ENCODE data around the gene ZFYVE28.

ZFYVE28 gene

GRCh38 chr4:2266821-2267220, 151.6 kb downstream of the ZFYVE28 start:
- in situ Hi-C loops (cut with HindIII; ENCODE audit: low sequenced_read_pairs), result no loop called here
- DNase-seq (ENCODE audit: low read depth, low spot score), result no peak
- H3K4me3 ChIP-seq (ENCODE audit: low read depth, low read length), result no peak overlapping the region
- TF ChIP-seq CTCF (IDR thresholded peaks at IDR 0.05; ENCODE audit: low read depth, low read length), result no peak

- in situ Hi-C loops (cut with HindIII; ENCODE audit: low sequenced_read_pairs), result no loop called here
- no peak for DNase-seq (ENCODE audit: low read depth, low spot score)
- no peak for TF ChIP-seq CTCF (IDR thresholded peaks at IDR 0.05; ENCODE audit: low read depth, low read length)
- H3K4me3 ChIP-seq (ENCODE audit: low read depth, low read length), result no peak overlapping the region
Measured at GRCh38 chr4:2266181-2266580, 152.3 kb downstream of the ZFYVE28 start.

- in situ Hi-C loops (cut with HindIII; ENCODE audit: low sequenced_read_pairs), result no loop called here
- no peak for TF ChIP-seq CTCF (IDR thresholded peaks at IDR 0.05; ENCODE audit: low read depth, low read length)
- H3K4me3 ChIP-seq (ENCODE audit: low read depth, low read length), result no peak overlapping the region
- DNase-seq (ENCODE audit: low read depth, low spot score), result no peak
Measured at GRCh38 chr4:2265113-2266110, 153.0 kb downstream of the ZFYVE28 start.

GRCh38 chr4:2264481-2265041, 153.9 kb downstream of the ZFYVE28 start:
- in situ Hi-C loops (cut with HindIII; ENCODE audit: low sequenced_read_pairs), result no loop called here
- no peak overlapping the region for H3K4me3 ChIP-seq (ENCODE audit: low read depth, low read length)
- TF ChIP-seq CTCF (IDR thresholded peaks at IDR 0.05; ENCODE audit: low read depth, low read length), result no peak
- DNase-seq (ENCODE audit: low read depth, low spot score), result no peak

GRCh38 chr4:2263926-2264321, 154.5 kb downstream of the ZFYVE28 start:
- TF ChIP-seq CTCF (IDR thresholded peaks at IDR 0.05; ENCODE audit: low read depth, low read length), result no peak
- in situ Hi-C loops (cut with HindIII; ENCODE audit: low sequenced_read_pairs), result no loop called here
- DNase-seq (ENCODE audit: low read depth, low spot score), result no peak
- no peak overlapping the region for H3K4me3 ChIP-seq (ENCODE audit: low read depth, low read length)

- in situ Hi-C loops (cut with HindIII; ENCODE audit: low sequenced_read_pairs), result no loop called here
- DNase-seq (ENCODE audit: low read depth, low spot score), result no peak
- no peak for TF ChIP-seq CTCF (IDR thresholded peaks at IDR 0.05; ENCODE audit: low read depth, low read length)
- peak overlapping the region; percentile 54 for H3K4me3 ChIP-seq (ENCODE audit: low read depth, low read length)
Measured at GRCh38 chr4:2262944-2263250, 155.5 kb downstream of the ZFYVE28 start.
